Keratinocyte (primary cell): ENCODE measurements around the gene SLC6A3. TPM values are rescaled to one million over a fixed set of nuclear protein-coding genes. Genes with fewer than 3 reads are reported as not detected.

Experiments used
- DNase-seq: peaks from one replicate; pipeline ENCODE4 v3.0.0-alpha.2; 2011; ENCODE audit warnings: low read depth, missing footprints, low spot score
- FAIRE-seq: peaks from 2 replicates; lab custom pipeline; 2011; peaks lifted over from hg19 to GRCh38; lab: Jason Lieb, UNC
- H2AFZ ChIP-seq: 2 replicates; pipeline ENCODE4 v1.6.0; 2012; ENCODE audit warnings: low read length, control low read depth, inconsistent platforms; ENCODE audit not compliant: control insufficient read depth
- H3K27ac ChIP-seq: 2 replicates; pipeline ENCODE4 v1.5.1; 2011; ENCODE audit warnings: low read length; ENCODE audit not compliant: control insufficient read depth, insufficient read depth
- H3K27me3 ChIP-seq: 3 replicates; pipeline ENCODE4 v1.6.0; 2011; ENCODE audit warnings: low read length; ENCODE audit not compliant: control insufficient read depth, insufficient read depth; ENCODE audit errors: extremely low read depth
- H3K36me3 ChIP-seq, 2 experiments: 2 replicates in 1 of 2; 3 replicates in 1 of 2; pipeline ENCODE4 v1.5.1; 2011; ENCODE audit warnings: low read length in 2 of 2, mild to moderate bottlenecking in 1 of 2; ENCODE audit not compliant: control insufficient read depth in 2 of 2, insufficient read depth in 2 of 2; ENCODE audit errors: extremely low read depth in 1 of 2
- H3K4me1 ChIP-seq: 3 replicates; pipeline ENCODE4 v1.5.1; 2011; ENCODE audit warnings: low read length; ENCODE audit not compliant: control insufficient read depth, insufficient read depth; ENCODE audit errors: extremely low read depth
- H3K4me2 ChIP-seq: 3 replicates; pipeline ENCODE4 v1.6.0; 2011; ENCODE audit warnings: low read depth, low read length; ENCODE audit not compliant: control insufficient read depth, insufficient read depth; ENCODE audit errors: extremely low read depth
- H3K4me3 ChIP-seq, 3 experiments: fragments of 200-600 bp in 1 of 3; sonication (generic) in 1 of 3; 2 replicates in 2 of 3; 3 replicates in 1 of 3; pipeline ENCODE4 v1.5.1; 2011 to 2016; ENCODE audit warnings: low read length in 3 of 3, mild to moderate bottlenecking in 3 of 3, control low read depth in 2 of 3, inconsistent platforms in 1 of 3, low read depth in 1 of 3, mixed read lengths in 1 of 3, mixed run types in 1 of 3, moderate library complexity in 1 of 3; ENCODE audit not compliant: control insufficient read depth in 2 of 3, insufficient read depth in 2 of 3; ENCODE audit errors: extremely low read depth in 1 of 3
- H3K79me2 ChIP-seq: 2 replicates; pipeline ENCODE4 v1.6.0; 2012; ENCODE audit warnings: low read length; ENCODE audit not compliant: control insufficient read depth, insufficient read depth
- H3K9ac ChIP-seq: 3 replicates; pipeline ENCODE4 v1.6.0; 2011; ENCODE audit warnings: low read length; ENCODE audit not compliant: control insufficient read depth, insufficient read depth; ENCODE audit errors: extremely low read depth
- H3K9me1 ChIP-seq: 3 replicates; pipeline ENCODE4 v1.6.0; 2011; ENCODE audit warnings: low read length; ENCODE audit not compliant: control insufficient read depth, insufficient read depth; ENCODE audit errors: extremely low read depth
- H3K9me3 ChIP-seq: 2 replicates; pipeline ENCODE4 v1.5.1; 2012; ENCODE audit warnings: low read depth, low read length; ENCODE audit not compliant: control insufficient read depth
- H4K20me1 ChIP-seq: 3 replicates; pipeline ENCODE4 v1.6.0; 2011; ENCODE audit warnings: low read length; ENCODE audit not compliant: control insufficient read depth, insufficient read depth; ENCODE audit errors: extremely low read depth
- EZH2 ChIP-seq: IDR thresholded peaks from one replicate; pipeline ENCODE4 v1.6.1; 2012; ENCODE audit warnings: inconsistent platforms, mild to moderate bottlenecking, low read length, moderate library complexity
- dilution Hi-C: fragments of 300-500 bp; cut with MboI; formaldehyde crosslinking; loops from one replicate; pipeline ENCODE4 v1.7.0; 2020; ENCODE audit warnings: low sequenced_read_pairs; ENCODE audit not compliant: extremely low pct_ligation_motif_present
- polyA plus RNA-seq, 5 experiments: library from polyadenylated mRNA; depleted of rRNA in 3 of 5; stranded (reverse) in 3 of 5; stranded (forward) in 1 of 5; unstranded in 1 of 5; fragments of >200 nt; gene quantifications; 1 replicate in 1 of 5; 2 replicates in 3 of 5; 3 replicates in 1 of 5; pipeline versions ENCODE4 v1.2.1 to v1.2.3, GENCODE V29; 2011 to 2012; ENCODE audit warnings: missing spikeins in 2 of 5, low read depth in 1 of 5, low replicate concordance in 1 of 5
- TF ChIP-seq, protein P1 (sequence below), 3 experiments: IDR thresholded peaks in 1 of 3; conservative IDR thresholded peaks in 1 of 3; optimal IDR thresholded peaks in 1 of 3; 2 replicates in 2 of 3; 3 replicates in 1 of 3; pipeline versions ENCODE3 to v1.5.1; 2011; ENCODE audit warnings: low read length in 3 of 3, mild to moderate bottlenecking in 3 of 3, moderate library complexity in 2 of 3, control low read depth in 1 of 3, inconsistent platforms in 1 of 3; ENCODE audit not compliant: insufficient read depth in 2 of 3; ENCODE audit errors: extremely low read depth in 1 of 3

Gene SLC6A3
- polyA plus RNA-seq, 1 donor (not counting 4 experiments of a cell fraction or from before 2014, with no cell fraction given) = 0.03 TPM

DNA sequence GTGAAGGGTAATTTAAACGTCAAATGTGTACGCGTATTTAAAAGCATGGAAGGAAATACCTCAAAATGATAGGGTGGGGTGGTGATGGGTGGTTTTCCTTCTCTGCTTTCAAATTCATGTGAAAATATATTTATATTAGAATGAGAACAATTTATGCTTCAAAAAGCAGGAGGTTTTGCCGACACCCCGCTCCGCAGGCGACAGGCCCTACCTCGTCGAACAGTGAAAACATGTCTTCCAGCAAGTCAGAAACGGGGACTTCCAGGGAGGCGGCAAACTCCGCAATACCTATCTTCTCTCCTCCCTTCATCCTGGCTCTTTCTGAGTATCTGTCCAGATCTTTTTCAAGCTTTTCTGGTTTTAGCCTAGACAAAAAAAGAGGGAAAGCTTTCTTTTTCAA is 28.5 kb upstream of the SLC6A3 start:
- no peak overlapping the region for H3K4me2 ChIP-seq
- H3K27me3 ChIP-seq = no peaks in the 10 kb centered on the region
- H3K4me3 ChIP-seq = no peak overlapping the region
- H2AFZ ChIP-seq = no peak overlapping the region
- peaks cover 11 to 25% of the 10 kb centered on the region in 2 experiments for H3K36me3 ChIP-seq
- no peaks in the 10 kb centered on the region for H4K20me1 ChIP-seq
- no peak overlapping the region for H3K9ac ChIP-seq
- no peaks in the 10 kb centered on the region for H3K9me3 ChIP-seq
- no peaks in the 10 kb centered on the region for H3K9me1 ChIP-seq
- H3K79me2 ChIP-seq = no peaks in the 10 kb centered on the region
- no peak for TF ChIP-seq EZH2
- TF ChIP-seq, protein P1, sequence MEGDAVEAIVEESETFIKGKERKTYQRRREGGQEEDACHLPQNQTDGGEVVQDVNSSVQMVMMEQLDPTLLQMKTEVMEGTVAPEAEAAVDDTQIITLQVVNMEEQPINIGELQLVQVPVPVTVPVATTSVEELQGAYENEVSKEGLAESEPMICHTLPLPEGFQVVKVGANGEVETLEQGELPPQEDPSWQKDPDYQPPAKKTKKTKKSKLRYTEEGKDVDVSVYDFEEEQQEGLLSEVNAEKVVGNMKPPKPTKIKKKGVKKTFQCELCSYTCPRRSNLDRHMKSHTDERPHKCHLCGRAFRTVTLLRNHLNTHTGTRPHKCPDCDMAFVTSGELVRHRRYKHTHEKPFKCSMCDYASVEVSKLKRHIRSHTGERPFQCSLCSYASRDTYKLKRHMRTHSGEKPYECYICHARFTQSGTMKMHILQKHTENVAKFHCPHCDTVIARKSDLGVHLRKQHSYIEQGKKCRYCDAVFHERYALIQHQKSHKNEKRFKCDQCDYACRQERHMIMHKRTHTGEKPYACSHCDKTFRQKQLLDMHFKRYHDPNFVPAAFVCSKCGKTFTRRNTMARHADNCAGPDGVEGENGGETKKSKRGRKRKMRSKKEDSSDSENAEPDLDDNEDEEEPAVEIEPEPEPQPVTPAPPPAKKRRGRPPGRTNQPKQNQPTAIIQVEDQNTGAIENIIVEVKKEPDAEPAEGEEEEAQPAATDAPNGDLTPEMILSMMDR (optimal IDR thresholded peaks at IDR 0.05 in 1 of 3, IDR thresholded peaks at IDR 0.05 in 1 of 3, conservative IDR thresholded peaks at IDR 0.05 in 1 of 3; ENCODE audit: extremely low read depth in 1 of 3, insufficient read depth in 2 of 3, low read length in 3 of 3) = no peak
- no peak overlapping the region for H3K27ac ChIP-seq
- FAIRE-seq = no peak
- no peak for DNase-seq
- peaks cover 5% of the 10 kb centered on the region for H3K4me1 ChIP-seq
- dilution Hi-C loops = no loop called here

DNA sequence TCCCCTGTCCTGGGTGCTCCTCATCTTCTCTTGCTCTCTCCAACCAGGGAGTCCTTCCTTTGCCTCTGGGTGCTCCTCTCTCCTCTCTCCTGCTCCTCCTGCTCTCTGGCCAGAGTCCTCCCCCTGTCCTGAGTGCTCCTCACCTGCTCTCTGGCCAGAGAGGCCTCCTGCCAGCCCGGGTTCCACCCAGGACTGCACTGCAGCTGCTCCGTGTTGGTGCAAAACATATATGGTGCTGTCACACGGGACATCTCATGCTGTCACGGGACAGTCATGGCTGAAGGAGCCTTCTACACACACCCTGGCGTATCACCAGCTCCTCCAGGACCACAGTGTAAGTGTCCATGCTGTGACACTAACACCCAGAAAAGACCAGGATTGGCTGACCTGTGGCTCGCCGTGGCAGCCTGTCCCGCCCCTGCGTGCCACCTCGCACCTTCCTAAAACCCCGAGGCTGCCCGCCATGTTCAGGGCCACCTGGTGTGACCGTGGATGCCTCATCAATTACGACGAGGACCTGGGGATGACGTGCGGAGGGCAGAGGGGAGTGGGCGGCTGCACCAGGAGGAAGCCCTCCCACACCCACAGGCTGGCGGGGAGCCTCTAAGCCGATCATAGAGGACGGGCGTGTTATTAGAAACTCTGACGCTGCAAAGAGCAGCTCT is 27.9 kb upstream of the SLC6A3 start:
- no peak overlapping the region for H3K9ac ChIP-seq
- no peak overlapping the region for H3K4me2 ChIP-seq
- TF ChIP-seq, protein P1 (optimal IDR thresholded peaks at IDR 0.05 in 1 of 3, IDR thresholded peaks at IDR 0.05 in 1 of 3, conservative IDR thresholded peaks at IDR 0.05 in 1 of 3; ENCODE audit: extremely low read depth in 1 of 3, insufficient read depth in 2 of 3, low read length in 3 of 3) = no peak
- no peak for TF ChIP-seq EZH2
- peaks cover 5% of the 10 kb centered on the region for H3K4me1 ChIP-seq
- H3K27ac ChIP-seq = no peak overlapping the region
- no peaks in the 10 kb centered on the region for H3K9me1 ChIP-seq
- FAIRE-seq (no peak), DNase-seq (no peak)
- H3K27me3 ChIP-seq = no peaks in the 10 kb centered on the region
- no peak overlapping the region for H2AFZ ChIP-seq
- no peak overlapping the region for H3K4me3 ChIP-seq
- peaks cover 11 to 25% of the 10 kb centered on the region in 2 experiments for H3K36me3 ChIP-seq
- dilution Hi-C loops = no loop called here
- no peaks in the 10 kb centered on the region for H3K79me2 ChIP-seq
- no peaks in the 10 kb centered on the region for H4K20me1 ChIP-seq
- no peaks in the 10 kb centered on the region for H3K9me3 ChIP-seq
